Nucleus accumbens (tissue), 56 donors: ENCODE data around the gene TXNDC11.

Source experiments
- DNase-seq, 56 donors: peaks; one replicate each; lab custom pipeline; 2025; lab: John Stamatoyannopoulos, UW

TXNDC11 gene

DNA sequence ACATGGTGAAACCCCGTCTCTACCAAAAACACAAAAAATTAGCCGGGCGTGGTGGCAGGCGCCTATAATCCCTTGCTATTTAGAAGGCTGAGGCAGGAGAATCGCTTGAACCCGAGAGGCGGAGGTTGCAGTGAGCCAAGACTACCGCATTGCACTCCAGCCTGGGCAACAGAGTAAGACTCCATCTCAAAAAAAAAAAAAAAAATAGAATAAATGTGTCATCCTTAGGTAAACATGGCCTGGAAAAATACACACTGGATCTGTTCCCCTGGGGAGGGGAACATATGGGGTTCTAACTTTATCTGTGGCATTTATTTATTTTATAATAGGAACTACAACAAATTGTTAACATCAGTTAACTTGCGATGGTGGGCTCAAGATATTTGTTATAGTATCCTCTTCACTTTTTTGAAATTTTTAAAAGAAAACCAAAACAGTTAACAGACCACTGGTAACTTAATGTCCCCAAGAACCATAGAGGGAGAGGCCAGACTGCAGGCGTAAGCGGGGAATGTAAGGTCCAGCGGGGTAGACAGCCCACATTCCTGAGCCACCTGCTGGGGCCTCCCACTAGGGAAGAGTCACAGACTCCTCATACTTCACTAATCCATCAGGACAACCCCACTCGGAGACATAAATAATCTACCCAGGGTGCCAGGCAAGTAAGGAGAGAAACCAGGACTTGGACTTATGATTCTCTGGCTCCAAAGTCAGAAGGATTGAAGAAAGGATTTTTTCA is 12.5 kb upstream of the TXNDC11 start:
- DNase-seq = no peak

DNA sequence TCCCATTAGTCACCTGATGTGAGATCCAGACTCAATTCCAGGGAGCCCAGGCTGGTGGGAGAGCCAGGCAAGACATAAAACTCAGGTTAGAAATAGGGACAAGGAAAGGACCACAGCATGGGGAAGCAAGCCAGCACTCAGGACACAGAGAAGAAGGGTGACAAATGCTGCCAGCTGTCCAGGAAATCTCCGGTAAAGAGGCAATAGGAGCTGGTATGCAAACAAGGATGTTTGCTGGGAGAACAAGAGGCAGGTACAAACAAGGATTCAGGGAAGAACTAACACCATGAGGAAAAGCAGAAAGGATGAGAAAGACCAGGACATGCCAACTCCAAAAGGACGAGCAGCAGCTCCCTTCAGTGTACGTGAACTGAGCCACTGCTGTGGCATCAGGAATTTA is 10.2 kb upstream of the TXNDC11 start:
- DNase-seq = no peak

DNA sequence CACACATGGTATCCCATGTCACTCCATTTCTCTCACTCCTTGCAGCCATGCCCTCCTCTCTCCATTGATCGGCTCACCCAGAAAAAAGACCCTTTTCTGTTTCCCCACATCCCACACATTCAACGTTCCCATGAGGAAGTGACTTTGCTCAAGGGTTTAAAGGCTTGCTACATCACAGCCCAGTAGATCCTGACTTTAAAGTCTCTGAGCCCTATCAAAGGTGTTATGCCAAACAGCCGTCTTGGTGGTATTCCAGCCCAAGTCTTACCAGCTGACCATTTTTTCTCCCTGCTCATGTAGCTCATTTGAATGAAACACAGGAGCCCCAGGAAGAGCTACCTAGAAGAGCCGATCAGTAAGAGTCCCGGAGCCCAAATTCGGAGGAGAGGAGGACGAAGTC is 7.4 kb upstream of the TXNDC11 start:
- DNase-seq = no peak

DNA sequence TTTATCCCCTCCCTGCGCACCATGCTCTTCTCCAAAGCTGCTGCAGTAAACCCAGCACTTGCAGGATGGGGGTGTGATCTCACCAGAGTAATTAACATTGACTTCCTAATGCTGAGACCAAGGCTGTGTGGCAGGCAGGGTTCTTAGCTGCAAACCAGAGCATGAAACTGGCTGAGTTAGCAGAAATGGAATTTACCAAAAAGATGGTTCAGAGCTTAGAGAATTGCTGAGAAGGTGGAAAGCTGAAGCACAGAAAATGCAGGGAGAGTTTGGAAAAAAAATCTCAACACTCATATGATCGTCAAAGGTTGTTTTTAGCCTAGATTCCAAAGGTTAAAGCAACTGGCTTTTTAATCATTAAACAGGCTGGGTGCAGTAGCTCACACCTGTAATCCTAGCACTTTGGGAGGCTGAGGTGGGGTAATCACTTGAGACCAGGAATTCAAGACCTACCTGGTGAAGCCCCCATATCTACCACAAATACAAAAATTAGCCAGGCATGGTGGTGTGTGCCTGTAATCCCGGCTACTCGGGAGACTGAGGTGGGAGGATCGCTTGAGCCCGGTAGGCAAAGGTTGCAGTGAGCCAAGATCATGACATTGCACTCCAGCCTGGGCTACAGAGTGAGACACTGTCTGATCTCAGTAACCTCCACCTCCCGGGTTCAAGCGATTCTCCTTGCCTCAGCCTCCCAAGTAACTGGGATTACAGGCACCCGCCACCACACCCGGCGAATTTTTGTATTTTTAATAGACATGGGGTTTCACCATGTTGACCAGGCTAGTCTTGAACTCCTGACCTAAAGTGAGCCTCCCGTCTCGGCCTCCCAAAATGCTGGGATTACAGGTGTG is 6.0 kb upstream of the TXNDC11 start:
- DNase-seq = no peak

DNA sequence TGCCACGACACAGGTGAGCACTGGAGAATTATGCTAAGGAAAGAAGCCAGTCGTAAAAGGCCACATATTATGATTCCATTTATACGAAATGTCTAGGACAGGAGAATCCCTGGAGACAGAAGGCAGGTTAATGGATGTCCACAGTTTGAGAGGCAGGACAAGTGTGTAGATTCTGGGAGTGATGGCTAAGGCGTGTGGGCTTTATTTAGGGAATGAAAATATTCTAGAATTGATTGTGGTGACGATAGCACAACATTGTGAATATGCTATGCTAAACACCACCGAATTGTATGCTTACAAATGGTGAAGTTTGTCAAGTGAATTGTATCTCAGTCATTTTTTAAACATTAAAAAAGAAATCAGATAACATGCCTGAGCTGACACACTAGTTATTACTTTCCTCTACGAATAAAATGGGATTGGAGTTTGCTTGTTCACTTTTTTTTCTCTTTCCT is 5.3 kb upstream of the TXNDC11 start:
- no peak for DNase-seq

DNA sequence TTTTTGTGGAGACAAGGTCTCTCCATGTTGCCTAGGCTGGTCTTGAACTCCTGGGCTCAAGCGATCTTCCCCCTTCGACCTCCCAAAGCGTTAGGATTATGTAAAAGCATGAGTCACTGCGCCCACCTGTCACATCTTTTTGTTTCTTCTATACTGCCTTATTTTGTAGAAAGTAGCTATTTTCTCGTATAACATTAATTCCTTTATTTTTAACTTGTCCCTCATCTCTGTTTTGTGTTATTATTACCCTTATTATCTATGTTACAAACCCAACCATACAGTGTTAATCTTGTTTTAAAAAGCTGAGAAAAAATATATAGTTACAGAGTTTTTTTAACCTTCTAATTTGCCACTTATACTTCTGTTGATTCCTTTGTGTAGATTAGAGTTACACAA is 1.4 kb upstream of the TXNDC11 start:
- DNase-seq = no peak

DNA sequence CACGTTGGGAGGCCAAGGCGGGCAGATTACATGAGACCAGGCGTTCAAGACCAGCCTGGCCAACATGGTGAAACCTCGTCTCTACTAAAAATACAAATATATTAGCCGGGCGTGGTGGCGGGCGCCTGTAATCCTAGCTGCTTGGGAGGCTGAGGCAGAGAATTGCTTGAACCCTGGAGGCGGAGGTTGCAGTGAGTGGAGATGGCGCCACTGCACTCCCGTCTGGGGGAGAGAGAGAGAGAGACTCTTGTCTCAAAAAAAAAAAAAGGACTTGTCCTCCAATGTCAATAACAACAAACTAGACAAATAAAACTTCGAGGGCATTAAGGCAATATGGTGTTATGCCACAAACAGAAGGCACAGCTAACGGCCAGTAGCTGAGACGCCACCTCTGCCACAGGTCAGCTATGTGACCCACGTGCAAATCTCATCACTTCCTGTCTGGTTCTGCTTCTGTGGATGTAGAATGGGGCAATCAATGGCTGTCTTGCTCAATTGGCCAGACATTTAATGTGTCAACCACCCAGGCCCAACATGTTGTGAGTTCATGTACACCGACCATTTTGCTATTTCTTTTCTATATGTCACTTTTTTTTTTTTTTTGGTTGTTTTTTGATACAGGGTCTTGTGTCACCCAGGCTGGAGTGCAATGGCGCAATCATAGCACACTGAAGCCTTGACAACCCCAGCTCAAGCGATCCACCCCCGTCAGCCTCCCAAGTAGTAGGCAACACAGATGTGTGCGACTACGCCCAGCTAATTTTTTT is 834 bp upstream of the TXNDC11 start:
- peak in 7 of 56 donors; percentile 11 to 33 (median 23) for DNase-seq

DNA sequence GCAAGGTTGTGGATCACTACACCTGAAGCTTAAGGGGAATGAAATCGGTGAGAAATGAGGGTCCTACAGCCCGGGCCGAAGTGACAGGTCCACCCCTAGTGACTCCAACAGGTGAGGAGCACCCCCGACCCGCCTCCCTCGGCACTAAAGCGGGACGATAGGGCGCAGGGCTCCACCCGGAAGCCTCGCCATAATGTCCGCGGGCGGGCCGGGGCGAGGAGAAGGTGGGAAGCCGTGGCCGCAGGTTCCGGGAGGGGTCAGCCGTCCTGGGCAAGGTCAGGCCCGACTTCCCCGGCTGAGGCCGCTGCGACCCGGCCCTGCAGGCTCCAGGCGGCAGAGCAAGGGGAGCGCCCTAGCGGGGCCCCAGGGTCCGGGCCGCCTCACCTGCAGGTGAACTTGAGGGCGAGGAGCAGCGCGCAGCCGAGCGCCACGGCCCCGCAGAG is 543 bp downstream of the TXNDC11 start:
- peak in 19 of 56 donors; percentile 19 to 62 (median 46) for DNase-seq

DNA sequence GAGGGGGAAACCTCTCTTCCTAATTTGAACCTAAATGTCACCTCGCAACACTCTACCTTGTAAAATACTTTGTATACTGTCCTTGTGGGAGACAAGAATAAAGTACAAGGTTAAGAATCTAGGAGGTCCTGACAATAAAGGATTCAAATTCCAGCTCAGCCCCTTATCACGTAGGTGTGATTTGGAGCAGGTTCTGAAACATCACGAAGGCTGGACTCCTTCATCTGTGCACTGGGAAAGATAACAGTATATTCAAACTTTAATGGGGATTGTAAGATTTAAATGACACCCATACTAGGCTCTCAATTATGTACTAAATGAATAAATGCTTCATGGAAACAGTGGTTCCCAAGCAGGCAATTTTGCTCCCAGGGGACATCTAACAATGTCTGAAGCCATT is 2.1 kb downstream of the TXNDC11 start:
- no peak for DNase-seq

DNA sequence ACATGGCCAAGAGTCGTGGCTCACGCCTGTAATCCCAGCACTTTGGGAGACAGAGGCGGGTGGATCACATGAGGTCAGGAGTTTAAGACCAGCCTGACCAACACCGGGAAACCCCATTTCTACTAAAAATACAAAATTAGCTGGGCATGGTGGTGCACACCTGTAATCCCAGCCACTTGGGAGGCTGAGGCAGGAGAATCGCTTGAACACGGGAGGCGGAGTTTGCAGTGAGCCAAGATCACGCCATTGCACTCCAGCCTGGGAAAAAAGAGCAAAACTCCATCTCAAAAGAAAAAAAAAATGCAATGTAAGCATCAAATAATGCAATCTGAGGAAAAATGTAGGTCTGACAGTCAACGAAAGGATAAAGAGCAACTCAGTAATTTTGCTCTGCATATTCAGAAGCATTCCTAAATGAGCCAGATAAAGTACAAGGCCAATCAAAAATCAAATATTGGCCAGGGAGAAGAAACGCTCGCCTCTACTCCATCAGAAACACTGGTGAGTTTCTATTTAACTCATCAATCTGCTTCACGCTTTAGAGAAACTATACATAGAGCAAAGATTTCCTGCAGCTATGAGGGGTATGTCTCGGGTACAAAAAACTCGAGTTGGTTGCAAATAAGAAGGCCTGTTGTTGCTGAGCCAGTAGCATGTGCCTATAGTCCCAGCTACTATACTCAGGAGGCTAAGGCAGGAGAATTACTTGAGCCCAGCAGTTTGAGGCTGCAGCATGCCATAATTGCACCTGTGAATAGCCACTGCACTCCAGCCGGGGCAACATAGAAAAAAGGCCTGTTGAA is 3.7 kb downstream of the TXNDC11 start:
- no peak for DNase-seq

DNA sequence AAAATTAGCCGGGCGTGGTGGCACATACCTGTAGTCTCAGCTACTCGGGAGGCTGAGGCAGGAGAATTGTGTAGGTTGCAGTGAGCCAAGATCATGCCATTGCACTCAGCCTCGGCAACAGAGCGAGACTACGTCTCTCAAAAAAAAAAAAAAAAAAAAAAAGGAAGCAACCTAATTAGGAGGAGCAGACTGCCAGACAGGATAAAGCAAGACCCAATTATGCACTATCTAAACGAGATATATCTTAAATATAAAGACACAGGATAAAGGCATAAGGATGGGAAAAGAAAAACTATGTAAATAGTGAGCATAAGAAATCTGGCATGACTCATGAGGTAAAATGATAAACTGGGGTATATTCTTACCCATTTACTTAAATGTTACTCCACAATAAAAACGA is 4.9 kb downstream of the TXNDC11 start:
- DNase-seq = no peak

DNA sequence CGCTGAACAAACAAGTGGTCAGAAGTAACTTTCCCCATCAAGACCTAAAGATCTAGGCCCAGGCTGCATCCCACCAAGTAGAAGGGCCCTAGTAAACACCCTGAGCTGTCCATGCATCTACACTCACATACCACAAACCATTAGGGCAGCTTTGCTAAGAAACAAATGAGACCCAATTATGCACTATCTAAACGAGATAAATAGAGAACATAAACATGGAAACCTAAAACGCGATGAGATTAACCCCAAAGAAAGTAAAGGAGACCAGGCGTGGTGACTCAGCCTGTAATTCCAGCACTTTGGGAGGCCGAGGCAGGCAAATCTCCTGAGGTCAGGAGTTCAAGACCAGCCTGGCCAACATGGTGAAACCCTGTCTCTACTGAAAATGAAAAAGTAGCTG is 5.8 kb downstream of the TXNDC11 start:
- no peak for DNase-seq

DNA sequence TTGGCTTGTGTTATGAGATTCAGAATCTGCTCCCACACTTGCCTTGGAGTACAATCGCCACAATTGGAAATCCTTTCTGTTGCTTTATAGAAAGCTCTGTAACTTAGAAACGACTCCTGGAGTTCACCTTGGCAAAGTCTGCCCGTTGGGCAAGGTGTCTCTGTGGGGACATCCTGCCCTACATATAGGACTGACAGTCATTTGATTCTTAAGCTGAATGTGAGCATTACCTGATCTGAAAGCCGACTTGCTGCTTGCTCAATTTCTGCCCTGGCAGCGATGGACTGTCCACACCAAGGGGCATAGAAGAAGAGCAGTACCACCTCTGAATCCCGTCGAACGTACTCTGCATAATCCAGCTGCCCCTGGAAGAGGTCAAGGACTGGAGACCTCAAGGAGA is 6.9 kb downstream of the TXNDC11 start:
- DNase-seq = no peak

DNA sequence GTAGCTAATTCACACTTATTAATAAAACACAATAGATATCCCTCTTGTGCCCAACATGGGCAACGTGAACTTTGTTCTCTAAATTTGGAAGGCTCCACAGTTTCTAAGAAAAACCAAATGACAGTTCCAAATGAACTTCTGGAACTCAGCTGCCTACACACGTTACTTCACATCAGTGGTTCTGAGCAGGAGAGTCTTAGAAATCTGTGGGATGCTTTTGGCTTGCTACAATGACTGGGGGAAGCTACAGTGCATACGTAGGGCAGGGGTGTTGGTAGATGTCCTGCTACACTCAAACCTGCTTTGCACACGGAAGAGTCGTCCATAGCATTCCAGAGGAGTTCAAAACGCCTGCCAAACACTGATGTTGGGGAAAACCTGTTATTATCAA is 8.0 kb downstream of the TXNDC11 start:
- peak in 7 of 56 donors; percentile 3 to 46 (median 27) for DNase-seq

DNA sequence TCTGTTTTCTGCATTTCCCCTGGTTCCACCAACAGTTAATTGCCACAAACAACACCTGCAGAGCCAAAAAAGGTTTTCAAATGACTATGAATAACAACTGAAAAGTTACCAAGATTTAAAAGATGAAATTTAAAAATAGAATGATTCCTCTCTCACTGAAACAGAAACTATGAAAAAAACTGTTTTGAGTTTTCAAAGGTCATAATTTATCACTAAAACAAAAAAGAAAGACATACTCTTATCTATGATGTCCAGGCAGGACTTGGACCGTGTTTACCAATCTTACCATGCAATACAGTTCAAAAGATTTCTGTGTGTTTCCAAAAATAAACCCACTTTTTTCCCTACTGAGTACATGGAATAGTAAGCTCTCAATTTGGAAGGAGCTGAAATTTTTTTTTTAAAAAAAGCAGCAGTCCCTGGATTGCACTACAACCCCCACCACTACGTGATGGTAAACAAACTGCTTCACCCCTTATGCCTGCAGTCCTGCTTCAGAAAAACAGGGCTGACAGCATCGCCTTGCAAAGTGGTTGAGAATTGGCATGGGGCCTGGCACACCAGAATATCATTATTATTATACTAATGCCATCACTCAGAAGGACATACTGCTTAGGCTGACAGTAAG is 8.5 kb downstream of the TXNDC11 start:
- DNase-seq = peak in 4 of 56 donors; percentile 10 to 30 (median 24)

DNA sequence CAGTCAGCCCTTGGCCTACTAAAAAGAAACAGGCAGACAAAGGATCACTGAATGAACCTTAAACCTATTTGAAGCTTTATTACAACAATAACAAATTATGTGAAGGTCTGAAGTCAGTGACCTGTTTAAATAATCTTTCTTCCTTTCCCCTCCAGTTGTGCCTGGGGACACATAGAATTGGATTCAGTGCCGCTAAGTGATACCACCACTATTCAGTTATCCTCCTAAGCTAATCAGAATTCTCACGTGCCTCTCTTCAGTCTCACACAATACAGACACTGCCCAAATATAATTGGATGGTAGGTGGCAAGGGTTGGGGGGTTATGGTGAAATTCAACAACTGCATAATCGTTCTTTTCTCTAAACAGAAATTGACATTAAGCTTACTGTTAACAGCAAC is 11.4 kb downstream of the TXNDC11 start:
- DNase-seq = no peak

DNA sequence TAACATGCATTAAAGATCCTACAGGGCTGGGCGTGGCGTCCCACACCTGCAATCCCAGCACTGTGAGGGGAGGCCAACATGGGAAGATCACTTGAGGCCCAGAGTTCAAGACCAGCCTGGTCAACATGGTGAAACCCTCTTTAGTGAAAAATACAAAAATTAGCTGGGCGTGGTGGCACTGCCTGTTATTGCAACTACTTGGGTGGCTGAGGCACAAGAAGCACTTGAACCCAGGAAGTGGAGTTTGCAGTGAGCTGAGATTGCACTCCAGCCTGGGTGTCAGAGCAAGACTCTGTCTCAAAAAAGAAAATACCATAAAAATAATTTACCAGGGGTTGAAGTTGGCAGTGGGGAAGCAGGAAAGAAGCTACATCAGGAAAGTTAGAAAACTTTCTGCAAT is 12.9 kb downstream of the TXNDC11 start:
- DNase-seq = no peak

DNA sequence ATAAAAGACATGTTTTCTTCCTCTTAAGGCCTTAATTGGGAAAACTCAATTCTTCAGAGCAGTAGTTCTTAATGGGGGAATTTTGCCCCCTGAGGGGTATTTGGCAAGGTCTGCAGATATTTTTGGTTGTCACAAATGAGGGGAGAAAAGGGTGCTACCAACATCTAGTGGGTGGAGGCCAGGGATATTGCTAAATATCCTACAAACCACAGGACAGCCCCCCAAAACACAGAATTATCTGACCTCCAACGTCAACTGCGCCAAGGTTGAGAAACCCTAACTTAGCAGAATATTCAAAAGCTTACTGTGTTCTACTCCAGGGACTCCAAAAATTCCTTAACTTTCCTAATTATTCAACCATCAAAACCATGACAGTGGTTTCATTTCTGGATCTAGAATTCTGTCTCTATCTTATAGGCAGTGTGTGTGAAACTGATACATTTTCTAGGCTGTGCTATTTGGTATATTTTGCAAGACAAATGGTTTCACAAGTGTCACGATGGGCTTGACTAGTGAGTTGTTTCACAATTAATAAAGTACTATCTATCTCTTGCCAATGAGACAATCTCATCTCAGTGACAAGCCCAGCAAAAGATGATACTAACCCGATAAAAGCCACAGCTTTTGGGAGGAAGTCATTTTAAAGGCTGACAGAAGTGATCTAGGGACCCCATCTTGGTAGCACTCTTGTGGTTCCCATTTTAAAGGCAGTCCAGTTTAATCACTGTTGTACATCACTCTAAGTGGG is 14.7 kb downstream of the TXNDC11 start:
- DNase-seq = no peak

DNA sequence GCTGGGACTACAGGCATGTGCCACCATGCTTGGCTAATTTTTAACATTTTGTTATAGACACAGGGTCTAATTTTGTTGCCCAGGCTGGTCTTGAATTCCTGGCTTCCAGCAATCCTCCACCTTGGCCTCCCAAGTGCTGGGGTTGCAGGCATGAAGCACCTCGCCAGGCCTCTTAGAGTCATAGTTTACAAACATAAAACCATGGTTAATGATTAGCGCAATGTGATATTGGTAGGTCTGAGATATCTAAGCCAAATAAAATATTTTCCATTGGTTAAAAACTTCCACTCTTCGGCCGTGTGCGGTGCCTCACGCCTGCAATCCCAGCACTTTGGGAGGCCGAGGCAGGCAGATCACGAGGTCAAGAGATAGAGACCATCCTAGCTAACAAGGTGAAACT is 16.6 kb downstream of the TXNDC11 start:
- DNase-seq = no peak
